ENCODE measurements around the gene POLR2L.

Gene POLR2L

DNA sequence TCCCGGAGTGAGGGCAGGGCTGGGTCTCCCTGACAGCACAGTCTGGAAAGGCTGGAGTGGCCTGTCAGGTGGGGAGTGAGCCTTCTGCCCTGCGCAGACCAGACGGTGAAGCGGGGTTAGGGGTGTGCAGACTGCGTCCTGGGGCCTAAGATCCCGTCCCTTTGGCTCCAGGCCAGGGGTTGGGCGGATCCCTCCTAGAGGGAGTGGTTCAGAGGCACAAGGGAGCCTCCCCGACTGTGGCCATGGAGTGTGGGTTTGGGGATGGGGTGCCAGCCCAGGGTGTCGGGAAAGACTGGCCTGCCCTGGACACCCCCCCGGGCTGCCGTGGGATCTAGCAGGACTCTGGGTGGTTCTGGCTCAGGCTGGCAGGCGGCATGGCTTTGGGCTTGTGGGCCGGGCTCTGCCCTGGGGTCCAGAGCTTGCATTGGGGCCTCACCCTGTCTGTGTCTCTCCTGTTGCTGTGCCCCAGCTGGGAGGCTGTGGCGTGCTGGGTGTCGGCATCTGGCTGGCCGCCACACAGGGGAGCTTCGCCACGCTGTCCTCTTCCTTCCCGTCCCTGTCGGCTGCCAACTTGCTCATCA, 19.8 kb upstream of the POLR2L start:
- peak overlapping the region; percentile 67 for H3K23ac ChIP-seq (ENCODE audit: low read depth, low read length, poor library complexity)
- H2BK12ac ChIP-seq (ENCODE audit: low read length), result no peak overlapping the region
- no CpG with 5 or more reads among the region's 20 CpGs for WGBS, 2 donors (ENCODE audit: extremely low coverage in 2 of 2, insufficient read length in 2 of 2, insufficient replicate concordance in 1 of 2)
- peaks cover 12% of the 10 kb centered on the region for H3K79me1 ChIP-seq (ENCODE audit: low read depth, low read length)
- H3K9me3 ChIP-seq (replicated peaks in 1 of 2; ENCODE audit: control insufficient read depth in 2 of 2, insufficient read depth in 1 of 2, low read depth in 1 of 2, low read length in 2 of 2), result no peaks in the 10 kb centered on the region
- no peak overlapping the region for H3K27ac ChIP-seq (replicated peaks; ENCODE audit: low read length)
- H3K18ac ChIP-seq (ENCODE audit: low read length), result peak overlapping the region; percentile 85
- peaks cover 0 to 33% of the 10 kb centered on the region in 2 donors for H3K36me3 ChIP-seq (replicated peaks in 1 of 2; ENCODE audit: control insufficient read depth in 2 of 2, insufficient read depth in 2 of 2, low read length in 2 of 2)
- H3K9ac ChIP-seq (ENCODE audit: low read depth, low read length, poor library complexity), result peak overlapping the region; percentile 38
- peak overlapping the region; percentile 90 for H3K14ac ChIP-seq (ENCODE audit: low read length)
- H3K4me3 ChIP-seq (ENCODE audit: low read length in 2 of 2), result peak overlapping the region in 1 of 2 donors; percentile 38
- no peak overlapping the region for H2AFZ ChIP-seq (ENCODE audit: low read length)
- no peak overlapping the region for H3K4me2 ChIP-seq (ENCODE audit: insufficient read depth, low read length, poor library complexity, severe bottlenecking)
- peaks cover 7 to 15% of the 10 kb centered on the region in 2 donors for H3K4me1 ChIP-seq (ENCODE audit: control insufficient read depth in 2 of 2, insufficient read depth in 1 of 2, low read depth in 1 of 2, low read length in 2 of 2)
- no peak overlapping the region for H3K4ac ChIP-seq (ENCODE audit: low read length)
- no peak overlapping the region for H2BK5ac ChIP-seq (ENCODE audit: low read length)
- DNase-seq (ENCODE audit: low spot score), result no peak
- H2BK120ac ChIP-seq (ENCODE audit: low read depth, low read length), result no peak overlapping the region
- peak overlapping the region; percentile 81 for H2AK5ac ChIP-seq (ENCODE audit: low read depth, low read length)
- H4K91ac ChIP-seq (ENCODE audit: low read depth, low read length, poor library complexity), result no peak overlapping the region
- no peaks in the 10 kb centered on the region for H3K27me3 ChIP-seq (ENCODE audit: control insufficient read depth in 3 of 3, insufficient read depth in 3 of 3, low read depth in 1 of 3, low read length in 3 of 3)
- peak overlapping the region; percentile 6 for H2BK15ac ChIP-seq (ENCODE audit: low read length)
- H4K8ac ChIP-seq (ENCODE audit: low read depth, low read length), result no peak overlapping the region

DNA sequence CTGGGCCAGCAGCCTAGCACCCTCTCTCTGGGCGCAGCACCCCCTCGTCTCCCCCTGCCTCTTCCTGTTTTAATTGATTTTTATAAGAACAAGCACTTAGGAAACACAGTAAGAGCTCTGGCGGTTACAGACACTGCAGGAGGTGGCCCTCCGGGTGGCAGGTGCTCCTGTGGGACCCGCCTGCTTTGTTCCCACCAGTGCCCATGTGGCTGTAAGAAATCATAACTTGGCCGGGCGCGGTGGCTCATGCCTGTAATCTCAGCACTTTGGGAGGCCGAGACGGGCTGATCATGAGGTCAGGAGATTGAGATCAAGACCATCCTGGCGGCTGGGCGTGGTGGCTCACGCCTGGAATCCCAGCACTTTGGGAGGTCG, 18.8 kb upstream of the POLR2L start:
- DNase-seq (ENCODE audit: low spot score), result no peak
- Histone ChIP-seq H4K91ac (ENCODE audit: low read depth, low read length, poor library complexity) (no peak overlapping the region), H2BK15ac (ENCODE audit: low read length) (no peak overlapping the region), H3K23ac (ENCODE audit: low read depth, low read length, poor library complexity) (no peak overlapping the region), H3K4me2 (ENCODE audit: insufficient read depth, low read length, poor library complexity, severe bottlenecking) (no peak overlapping the region), H2BK120ac (ENCODE audit: low read depth, low read length) (no peak overlapping the region), H3K9me3 (replicated peaks in 1 of 2; ENCODE audit: control insufficient read depth in 2 of 2, insufficient read depth in 1 of 2, low read depth in 1 of 2, low read length in 2 of 2) (no peaks in the 10 kb centered on the region), H2AK5ac (ENCODE audit: low read depth, low read length) (no peak overlapping the region), H3K9ac (ENCODE audit: low read depth, low read length, poor library complexity) (no peak overlapping the region), H3K27ac (replicated peaks; ENCODE audit: low read length) (no peak overlapping the region), H4K8ac (ENCODE audit: low read depth, low read length) (no peak overlapping the region), H3K4ac (ENCODE audit: low read length) (no peak overlapping the region), H3K14ac (ENCODE audit: low read length) (no peak overlapping the region), H3K4me1 (ENCODE audit: control insufficient read depth in 2 of 2, insufficient read depth in 1 of 2, low read depth in 1 of 2, low read length in 2 of 2) (peaks cover 7 to 21% of the 10 kb centered on the region in 2 donors), H3K36me3 (replicated peaks in 1 of 2; ENCODE audit: control insufficient read depth in 2 of 2, insufficient read depth in 2 of 2, low read length in 2 of 2) (peaks cover 0 to 29% of the 10 kb centered on the region in 2 donors), H2BK12ac (ENCODE audit: low read length) (no peak overlapping the region), H3K79me1 (ENCODE audit: low read depth, low read length) (peaks cover 16% of the 10 kb centered on the region), H2BK5ac (ENCODE audit: low read length) (no peak overlapping the region), H3K18ac (ENCODE audit: low read length) (no peak overlapping the region), H3K4me3 (ENCODE audit: low read length in 2 of 2) (no peak overlapping the region), H3K27me3 (ENCODE audit: control insufficient read depth in 3 of 3, insufficient read depth in 3 of 3, low read depth in 1 of 3, low read length in 3 of 3) (no peaks in the 10 kb centered on the region), H2AFZ (ENCODE audit: low read length) (no peak overlapping the region)
- WGBS, 2 donors (ENCODE audit: extremely low coverage in 2 of 2, insufficient read length in 2 of 2, insufficient replicate concordance in 1 of 2), result no CpG with 5 or more reads among the region's 14 CpGs

DNA sequence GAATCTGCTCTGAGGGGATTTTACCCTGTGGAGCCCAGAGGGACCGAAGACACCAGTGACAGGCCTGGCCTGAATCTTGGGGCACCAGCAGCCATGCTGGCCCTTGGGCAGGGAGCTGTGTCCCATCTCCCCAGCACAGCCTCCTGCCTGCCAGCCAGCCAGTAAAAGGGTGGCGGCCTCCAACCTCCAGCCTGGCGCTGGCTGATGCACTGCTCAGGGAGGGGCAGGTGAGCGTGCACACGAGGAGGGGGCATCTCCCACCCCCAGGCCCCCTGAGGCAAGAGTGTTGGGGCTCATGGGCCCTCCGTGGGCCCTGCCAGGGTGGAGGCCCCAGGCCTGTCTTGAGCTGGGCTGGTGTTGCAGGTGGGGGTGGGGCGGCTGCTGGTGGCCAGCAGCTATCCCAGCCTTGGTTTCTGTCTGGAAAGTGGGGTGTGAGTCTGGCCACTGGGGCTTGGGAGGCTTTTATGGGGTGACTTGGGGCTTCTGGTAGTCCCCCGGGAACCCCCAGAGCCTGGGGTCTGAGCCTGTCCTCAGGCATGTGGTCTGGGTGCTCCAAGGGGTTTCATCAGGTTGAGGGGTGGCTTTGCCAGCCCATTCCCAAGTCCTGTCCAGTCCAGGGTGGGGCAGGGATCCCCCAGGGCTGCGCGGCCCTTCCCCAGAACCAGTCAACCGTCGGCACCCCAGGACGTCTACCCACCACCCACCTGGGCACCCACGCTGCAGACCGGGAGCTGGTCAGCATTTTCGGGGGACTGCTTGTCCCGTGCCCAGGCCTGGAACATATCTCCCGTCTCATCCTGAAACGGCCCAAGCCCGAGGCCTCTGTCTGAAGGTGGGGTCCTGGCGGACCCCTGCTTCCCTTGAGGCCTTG, 18.1 kb upstream of the POLR2L start:
- Histone ChIP-seq H4K8ac (ENCODE audit: low read depth, low read length) (no peak overlapping the region), H3K36me3 (replicated peaks in 1 of 2; ENCODE audit: control insufficient read depth in 2 of 2, insufficient read depth in 2 of 2, low read length in 2 of 2) (peaks cover 0 to 24% of the 10 kb centered on the region in 2 donors), H3K23ac (ENCODE audit: low read depth, low read length, poor library complexity) (no peak overlapping the region), H3K4ac (ENCODE audit: low read length) (no peak overlapping the region), H2BK5ac (ENCODE audit: low read length) (no peak overlapping the region), H3K79me1 (ENCODE audit: low read depth, low read length) (peaks cover 18% of the 10 kb centered on the region), H2BK12ac (ENCODE audit: low read length) (no peak overlapping the region), H2AFZ (ENCODE audit: low read length) (no peak overlapping the region), H3K4me2 (ENCODE audit: insufficient read depth, low read length, poor library complexity, severe bottlenecking) (no peak overlapping the region), H3K27ac (replicated peaks; ENCODE audit: low read length) (no peak overlapping the region), H3K14ac (ENCODE audit: low read length) (peak overlapping the region; percentile 17), H4K91ac (ENCODE audit: low read depth, low read length, poor library complexity) (no peak overlapping the region), H3K9ac (ENCODE audit: low read depth, low read length, poor library complexity) (peak overlapping the region; percentile 70), H2AK5ac (ENCODE audit: low read depth, low read length) (peak overlapping the region; percentile 74), H2BK120ac (ENCODE audit: low read depth, low read length) (no peak overlapping the region), H3K9me3 (replicated peaks in 1 of 2; ENCODE audit: control insufficient read depth in 2 of 2, insufficient read depth in 1 of 2, low read depth in 1 of 2, low read length in 2 of 2) (no peaks in the 10 kb centered on the region), H3K18ac (ENCODE audit: low read length) (peak overlapping the region; percentile 57), H3K4me3 (ENCODE audit: low read length in 2 of 2) (no peak overlapping the region), H3K4me1 (ENCODE audit: control insufficient read depth in 2 of 2, insufficient read depth in 1 of 2, low read depth in 1 of 2, low read length in 2 of 2) (peaks cover 8 to 24% of the 10 kb centered on the region in 2 donors), H2BK15ac (ENCODE audit: low read length) (no peak overlapping the region), H3K27me3 (ENCODE audit: control insufficient read depth in 3 of 3, insufficient read depth in 3 of 3, low read depth in 1 of 3, low read length in 3 of 3) (no peaks in the 10 kb centered on the region)
- DNase-seq (ENCODE audit: low spot score), result no peak
- WGBS, 2 donors (ENCODE audit: extremely low coverage in 2 of 2, insufficient read length in 2 of 2, insufficient replicate concordance in 1 of 2), result no CpG with 5 or more reads among the region's 21 CpGs

DNA sequence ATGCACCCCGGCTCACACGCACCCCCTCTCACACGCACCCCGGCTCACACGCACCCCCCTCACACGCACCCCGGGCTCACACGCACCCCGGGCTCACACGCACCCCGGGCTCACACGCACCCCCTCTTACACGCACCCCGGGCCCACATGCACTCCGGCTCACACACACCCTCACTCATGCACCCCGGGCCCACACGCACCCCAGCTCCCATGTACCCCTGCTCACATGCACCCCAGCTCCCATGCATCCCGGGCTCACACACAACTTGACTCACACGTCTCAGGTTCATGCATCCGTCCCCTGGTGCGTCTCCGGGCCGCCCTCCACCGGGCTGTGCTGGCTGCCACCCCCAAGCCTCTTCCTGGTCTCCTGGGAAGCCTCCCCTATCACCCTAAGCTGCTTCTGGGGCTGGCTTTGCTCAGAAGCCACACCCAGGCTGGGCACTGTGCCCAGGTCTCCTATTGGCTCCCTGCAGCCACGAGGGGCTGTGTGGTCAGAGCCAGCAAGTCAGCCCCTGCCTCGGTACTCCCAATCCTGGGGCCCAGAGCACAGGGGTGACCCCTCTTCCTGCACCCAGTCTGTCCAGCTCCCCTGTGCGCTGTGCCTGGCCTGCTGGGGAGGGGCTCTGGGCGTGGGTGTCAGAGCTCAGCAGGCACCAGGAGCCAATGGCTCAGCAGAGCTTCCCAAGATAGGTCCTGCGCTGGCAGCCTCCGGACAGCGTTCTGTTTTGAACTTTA, 17.2 kb upstream of the POLR2L start:
- Histone ChIP-seq H3K14ac (ENCODE audit: low read length) (peak overlapping the region; percentile 94), H3K79me1 (ENCODE audit: low read depth, low read length) (peaks cover 18% of the 10 kb centered on the region), H2AFZ (ENCODE audit: low read length) (no peak overlapping the region), H3K9me3 (replicated peaks in 1 of 2; ENCODE audit: control insufficient read depth in 2 of 2, insufficient read depth in 1 of 2, low read depth in 1 of 2, low read length in 2 of 2) (no peaks in the 10 kb centered on the region), H3K4me2 (ENCODE audit: insufficient read depth, low read length, poor library complexity, severe bottlenecking) (no peak overlapping the region), H4K91ac (ENCODE audit: low read depth, low read length, poor library complexity) (no peak overlapping the region), H2BK120ac (ENCODE audit: low read depth, low read length) (no peak overlapping the region), H3K9ac (ENCODE audit: low read depth, low read length, poor library complexity) (peak overlapping the region; percentile 81), H3K23ac (ENCODE audit: low read depth, low read length, poor library complexity) (peak overlapping the region; percentile 89), H2BK5ac (ENCODE audit: low read length) (no peak overlapping the region), H3K27me3 (ENCODE audit: control insufficient read depth in 3 of 3, insufficient read depth in 3 of 3, low read depth in 1 of 3, low read length in 3 of 3) (no peaks in the 10 kb centered on the region), H3K4me3 (ENCODE audit: low read length in 2 of 2) (peak overlapping the region in 1 of 2 donors; percentile 9), H2BK15ac (ENCODE audit: low read length) (no peak overlapping the region), H3K27ac (replicated peaks; ENCODE audit: low read length) (no peak overlapping the region), H2AK5ac (ENCODE audit: low read depth, low read length) (peak overlapping the region; percentile 46), H3K4ac (ENCODE audit: low read length) (no peak overlapping the region), H3K36me3 (replicated peaks in 1 of 2; ENCODE audit: control insufficient read depth in 2 of 2, insufficient read depth in 2 of 2, low read length in 2 of 2) (peaks cover 0 to 17% of the 10 kb centered on the region in 2 donors), H3K18ac (ENCODE audit: low read length) (peak overlapping the region; percentile 76), H4K8ac (ENCODE audit: low read depth, low read length) (peak overlapping the region; percentile 92), H2BK12ac (ENCODE audit: low read length) (no peak overlapping the region), H3K4me1 (ENCODE audit: control insufficient read depth in 2 of 2, insufficient read depth in 1 of 2, low read depth in 1 of 2, low read length in 2 of 2) (peaks cover 18 to 33% of the 10 kb centered on the region in 2 donors)
- DNase-seq (ENCODE audit: low spot score), result no peak
- WGBS, 2 donors (ENCODE audit: extremely low coverage in 2 of 2, insufficient read length in 2 of 2, insufficient replicate concordance in 1 of 2), result no CpG with 5 or more reads among the region's 31 CpGs
